Immature natural killer cell (primary cell): ENCODE results near the gene SALL3. TPM values are rescaled to one million over a fixed set of nuclear protein-coding genes. Genes with fewer than 3 reads are reported as not detected.

Experiments
- DNase-seq, 3 donors: peaks; one replicate each; pipeline ENCODE4 v3.0.0; 2022; ENCODE audit warnings: mixed read lengths in 1 of 3
- H3K27ac Mint-ChIP-seq, 6 donors: one replicate each; pipeline ENCODE4 v1.8.0; 2020; ENCODE audit warnings: mixed read lengths in 6 of 6, mild to moderate bottlenecking in 5 of 6, inconsistent platforms in 4 of 6, moderate library complexity in 3 of 6
- H3K27me3 Mint-ChIP-seq, 3 donors: one replicate each; pipeline ENCODE4 v1.8.0; 2020 to 2021; ENCODE audit warnings: low read depth in 3 of 3, mild to moderate bottlenecking in 3 of 3, mixed read lengths in 3 of 3, moderate library complexity in 3 of 3, inconsistent platforms in 1 of 3
- H3K36me3 Mint-ChIP-seq, 3 donors: one replicate each; pipeline ENCODE4 v1.8.0; 2020; ENCODE audit warnings: mixed read lengths in 3 of 3, inconsistent platforms in 2 of 3, mild to moderate bottlenecking in 2 of 3
- H3K4me1 Mint-ChIP-seq, 2 donors: one replicate each; pipeline ENCODE4 v1.8.0; 2020; ENCODE audit warnings: inconsistent platforms in 2 of 2, mild to moderate bottlenecking in 2 of 2, mixed read lengths in 2 of 2, moderate library complexity in 1 of 2
- H3K4me3 Mint-ChIP-seq, 5 donors: one replicate each; pipeline ENCODE4 v1.8.0; 2020; ENCODE audit warnings: mild to moderate bottlenecking in 5 of 5, mixed read lengths in 5 of 5, inconsistent platforms in 3 of 5, moderate library complexity in 3 of 5
- H3K9me3 Mint-ChIP-seq, 6 donors: one replicate each; pipeline ENCODE4 v1.8.0; 2020; ENCODE audit warnings: mild to moderate bottlenecking in 6 of 6, mixed read lengths in 6 of 6, inconsistent platforms in 4 of 6, moderate library complexity in 3 of 6
- polyA plus RNA-seq, 3 donors: library from polyadenylated mRNA; unstranded; fragments of 300-500 nt; fragmentation: Illumina TruSeq; gene quantifications; one replicate each; pipeline ENCODE4 v1.2.3, GENCODE V29; 2021

The SALL3 gene
- polyA plus RNA-seq, 3 donors from 2014 or later = not detected

DNA sequence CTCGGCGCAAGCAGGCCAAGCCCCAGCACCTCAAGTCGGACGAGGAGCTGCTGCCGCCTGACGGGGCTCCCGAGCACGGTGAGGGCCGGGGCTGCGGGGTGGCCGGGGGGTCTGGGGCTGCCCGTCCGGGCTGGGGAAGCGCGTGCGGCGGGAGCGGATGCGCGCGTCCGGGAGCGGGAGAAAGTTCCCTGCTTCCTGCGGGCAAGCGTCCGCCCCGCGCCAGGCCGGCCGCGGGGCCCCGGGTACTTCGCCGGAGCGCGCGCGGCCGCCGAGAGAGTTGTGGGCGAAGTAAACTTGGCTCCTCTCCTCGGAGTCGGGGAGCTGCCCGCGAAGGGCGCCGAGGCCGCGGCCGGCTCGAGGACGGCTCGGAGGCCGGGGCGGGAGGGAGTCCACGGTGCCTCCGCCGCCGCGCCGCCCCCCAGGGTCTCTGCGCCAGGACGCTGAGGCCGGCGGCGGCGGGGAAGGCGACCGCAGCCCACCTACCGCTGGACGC, 707 bp downstream of the SALL3 start:
- peaks cover 21 to 58% (median 36%) of the 10 kb centered on the region in 3 donors for H3K27me3 Mint-ChIP-seq
- no peak overlapping the region for H3K27ac Mint-ChIP-seq
- peaks cover 0 to 3% (median 0%) of the 10 kb centered on the region in 6 donors for H3K9me3 Mint-ChIP-seq
- H3K4me3 Mint-ChIP-seq = no peak overlapping the region
- DNase-seq = no peak
- no peaks in the 10 kb centered on the region for H3K36me3 Mint-ChIP-seq
- peaks cover 7% of the 10 kb centered on the region in 2 donors for H3K4me1 Mint-ChIP-seq

DNA sequence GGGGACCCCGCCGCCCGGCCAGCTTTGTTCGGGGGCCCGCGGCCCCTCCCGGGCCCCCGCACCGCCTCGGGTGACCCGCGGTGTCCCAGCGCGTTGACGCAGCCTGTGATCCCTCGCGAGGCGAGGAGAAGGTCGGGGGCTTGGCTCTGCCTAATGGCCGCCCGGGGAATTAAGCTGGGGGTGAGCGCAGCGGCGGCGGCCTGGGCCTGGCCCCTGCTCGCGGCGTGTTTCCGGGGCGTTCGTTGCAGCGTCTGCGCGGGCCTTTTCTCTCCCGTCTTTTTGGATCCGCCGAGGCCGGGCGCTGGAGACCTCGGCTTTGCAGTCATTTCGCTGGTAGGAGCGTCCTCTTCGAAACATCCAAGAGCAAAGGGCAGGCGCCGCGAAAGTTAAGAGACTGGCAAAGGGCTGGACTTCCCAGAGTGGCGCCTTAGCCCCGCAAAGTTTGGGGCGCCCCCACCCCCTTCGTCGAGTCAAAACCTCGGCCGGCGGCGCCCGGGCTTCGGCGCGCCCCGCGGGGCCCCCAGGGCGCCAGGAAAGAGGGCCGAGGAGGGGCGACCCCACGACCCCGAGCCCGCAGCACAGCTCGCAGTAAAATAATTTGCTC, 1.3 kb downstream of the SALL3 start:
- peaks cover 7% of the 10 kb centered on the region in 2 donors for H3K4me1 Mint-ChIP-seq
- no peak overlapping the region for H3K27ac Mint-ChIP-seq
- no peaks in the 10 kb centered on the region for H3K36me3 Mint-ChIP-seq
- H3K27me3 Mint-ChIP-seq = peaks cover 21 to 56% (median 41%) of the 10 kb centered on the region in 3 donors
- peaks cover 0 to 3% (median 0%) of the 10 kb centered on the region in 6 donors for H3K9me3 Mint-ChIP-seq
- H3K4me3 Mint-ChIP-seq = peak overlapping the region in 2 of 5 donors; percentile 11 to 49
- no peak for DNase-seq

DNA sequence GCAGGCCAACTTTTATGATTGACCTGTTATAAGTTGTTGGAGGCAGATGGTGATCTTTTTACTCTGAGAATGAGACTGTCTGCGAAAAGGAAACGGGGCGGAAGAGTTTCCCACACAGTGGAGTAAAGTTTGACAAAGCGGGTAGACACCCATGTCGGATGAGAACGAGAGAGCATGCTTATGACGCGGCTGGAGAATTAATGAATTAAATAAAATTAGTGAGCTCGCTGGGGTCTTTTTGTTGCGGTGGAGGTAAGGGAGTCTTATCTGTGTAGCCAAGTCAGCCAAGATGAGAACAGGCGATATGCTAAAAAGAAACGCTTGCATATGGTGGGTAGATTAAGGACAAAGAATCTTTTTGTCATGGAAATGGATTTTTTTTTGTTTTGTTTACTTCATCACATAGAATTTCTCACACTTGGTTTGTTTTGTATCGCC, 1.8 kb downstream of the SALL3 start:
- no peaks in the 10 kb centered on the region for H3K36me3 Mint-ChIP-seq
- peaks cover 7% of the 10 kb centered on the region in 2 donors for H3K4me1 Mint-ChIP-seq
- no peak overlapping the region for H3K27ac Mint-ChIP-seq
- peaks cover 24 to 51% (median 40%) of the 10 kb centered on the region in 3 donors for H3K27me3 Mint-ChIP-seq
- DNase-seq = no peak
- H3K9me3 Mint-ChIP-seq = peaks cover 0 to 3% (median 0%) of the 10 kb centered on the region in 6 donors
- H3K4me3 Mint-ChIP-seq = peak overlapping the region in 4 of 5 donors; percentile 3 to 49 (median 21)

DNA sequence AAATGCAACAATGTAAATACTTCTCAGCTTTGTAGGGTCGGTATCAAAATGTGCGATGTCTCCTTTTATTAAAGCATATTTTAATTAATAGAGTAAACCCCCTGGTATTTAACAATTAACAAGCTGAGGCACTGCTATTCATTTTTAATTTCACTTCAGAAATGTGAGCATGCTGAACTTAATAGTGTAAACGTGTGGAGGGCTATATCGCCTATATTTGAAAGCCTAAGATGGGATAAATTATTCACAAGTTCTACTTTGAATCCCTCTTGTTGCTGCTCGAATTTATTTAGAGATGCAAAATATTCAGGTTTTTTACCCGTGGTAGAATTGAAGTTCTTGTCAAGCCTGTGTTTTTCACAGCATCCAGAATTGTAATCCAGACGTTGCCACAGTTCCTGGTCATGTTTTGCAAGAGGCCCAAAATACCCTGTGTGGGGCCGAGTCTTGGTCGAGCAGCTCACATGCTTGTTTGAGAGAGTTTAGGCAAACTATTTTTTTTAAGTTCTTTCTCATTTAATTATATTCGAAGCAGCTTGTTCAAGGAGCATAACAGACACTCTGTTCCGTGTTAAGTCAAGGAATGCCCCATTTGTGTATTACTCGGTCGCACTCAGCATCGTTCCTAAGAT, 2.5 kb downstream of the SALL3 start:
- Mint-ChIP-seq H3K4me3 (peak overlapping the region in 2 of 5 donors; percentile 11 to 31), H3K4me1 (peaks cover 7% of the 10 kb centered on the region in 2 donors), H3K36me3 (no peaks in the 10 kb centered on the region), H3K27me3 (peaks cover 24 to 47% (median 36%) of the 10 kb centered on the region in 3 donors), H3K9me3 (peaks cover 0 to 3% (median 0%) of the 10 kb centered on the region in 6 donors), H3K27ac (no peak overlapping the region)
- DNase-seq = no peak

GRCh38 chr18:78983512-78983911, 3.9 kb downstream of the SALL3 start:
- no peak for DNase-seq
- Mint-ChIP-seq H3K4me1 (peaks cover 5 to 7% of the 10 kb centered on the region in 2 donors), H3K4me3 (no peak overlapping the region), H3K27ac (no peak overlapping the region), H3K27me3 (peaks cover 19 to 41% (median 29%) of the 10 kb centered on the region in 3 donors), H3K36me3 (no peaks in the 10 kb centered on the region), H3K9me3 (peaks cover 0 to 3% (median 0%) of the 10 kb centered on the region in 6 donors)

DNA sequence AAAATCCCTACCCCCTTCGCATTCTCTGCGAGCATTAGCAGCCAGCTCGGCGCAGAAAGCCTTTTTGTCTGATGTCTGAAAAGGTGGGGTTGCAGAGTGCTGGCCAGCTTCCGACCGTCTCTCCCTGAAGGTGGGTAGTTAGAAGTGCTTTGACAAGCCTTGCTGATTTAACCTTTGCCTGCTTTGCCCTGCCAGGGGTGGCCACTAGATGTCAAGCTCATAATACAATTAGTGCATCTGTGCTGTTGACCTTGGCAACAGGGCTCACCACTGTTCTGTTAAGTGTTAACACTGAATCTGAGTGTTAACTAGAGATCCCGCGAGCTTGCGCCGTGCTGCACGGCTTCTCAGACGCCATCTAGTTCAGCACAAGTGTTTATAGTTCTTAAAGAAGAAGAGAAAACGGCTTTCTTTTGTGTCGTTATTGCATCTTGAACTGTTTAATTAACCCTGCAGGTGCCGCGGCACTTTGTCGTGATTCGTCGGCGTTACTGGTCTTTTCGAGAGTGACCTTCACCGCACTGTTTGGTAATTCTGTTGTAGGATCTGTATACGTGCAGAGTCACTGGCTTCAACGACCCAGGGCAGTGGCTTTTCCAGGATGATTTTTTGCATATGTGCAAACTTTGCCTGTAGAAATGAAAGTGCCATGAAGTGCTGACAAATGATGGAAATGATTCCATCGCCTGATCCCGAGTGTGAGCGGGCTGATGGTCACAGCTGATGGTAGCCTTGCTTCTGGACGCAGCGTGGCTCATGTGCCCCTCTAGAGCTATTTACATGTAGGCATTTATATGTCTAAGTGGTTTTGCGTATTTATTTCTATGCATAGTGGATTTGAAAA, 5.5 kb downstream of the SALL3 start:
- H3K36me3 Mint-ChIP-seq = no peaks in the 10 kb centered on the region
- H3K27ac Mint-ChIP-seq = no peak overlapping the region
- peaks cover 5 to 7% of the 10 kb centered on the region in 2 donors for H3K4me1 Mint-ChIP-seq
- H3K9me3 Mint-ChIP-seq = peaks cover 0 to 3% (median 0%) of the 10 kb centered on the region in 6 donors
- H3K27me3 Mint-ChIP-seq = peaks cover 19 to 40% (median 29%) of the 10 kb centered on the region in 3 donors
- no peak overlapping the region for H3K4me3 Mint-ChIP-seq
- peak in 2 of 3 donors; percentile 2 to 17 for DNase-seq

- Mint-ChIP-seq H3K27ac (no peak overlapping the region), H3K36me3 (no peaks in the 10 kb centered on the region), H3K9me3 (peaks cover 0 to 3% (median 0%) of the 10 kb centered on the region in 6 donors), H3K4me1 (peaks cover 5 to 7% of the 10 kb centered on the region in 2 donors), H3K27me3 (peaks cover 19 to 38% (median 29%) of the 10 kb centered on the region in 3 donors), H3K4me3 (no peak overlapping the region)
- DNase-seq = no peak
Measured at GRCh38 chr18:78986018-78986481, 6.4 kb downstream of the SALL3 start.

DNA sequence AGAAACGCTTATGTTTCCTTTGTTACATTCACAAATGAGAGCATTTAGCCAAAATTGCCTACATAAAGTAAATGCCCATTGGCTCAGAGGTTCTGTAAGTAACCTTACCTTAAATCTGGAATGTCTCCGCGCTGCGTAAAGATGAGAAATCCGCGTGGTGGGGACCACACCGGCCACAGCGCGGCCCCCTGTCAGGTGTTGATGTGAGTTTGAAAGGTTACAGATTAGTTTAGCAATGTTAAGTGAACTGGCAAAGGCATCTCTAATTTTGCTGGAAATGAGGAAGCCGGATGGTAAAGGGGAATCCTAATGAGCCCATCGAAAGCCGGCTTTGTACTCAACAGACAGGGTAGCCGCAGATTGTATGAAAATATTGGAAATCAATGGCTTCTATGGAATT, 11.8 kb downstream of the SALL3 start:
- peaks cover 2 to 6% (median 3%) of the 10 kb centered on the region in 3 donors for H3K27me3 Mint-ChIP-seq
- H3K36me3 Mint-ChIP-seq = no peaks in the 10 kb centered on the region
- no peak overlapping the region for H3K4me3 Mint-ChIP-seq
- no peaks in the 10 kb centered on the region for H3K4me1 Mint-ChIP-seq
- no peak overlapping the region for H3K27ac Mint-ChIP-seq
- no peaks in the 10 kb centered on the region for H3K9me3 Mint-ChIP-seq
- DNase-seq = no peak

DNA sequence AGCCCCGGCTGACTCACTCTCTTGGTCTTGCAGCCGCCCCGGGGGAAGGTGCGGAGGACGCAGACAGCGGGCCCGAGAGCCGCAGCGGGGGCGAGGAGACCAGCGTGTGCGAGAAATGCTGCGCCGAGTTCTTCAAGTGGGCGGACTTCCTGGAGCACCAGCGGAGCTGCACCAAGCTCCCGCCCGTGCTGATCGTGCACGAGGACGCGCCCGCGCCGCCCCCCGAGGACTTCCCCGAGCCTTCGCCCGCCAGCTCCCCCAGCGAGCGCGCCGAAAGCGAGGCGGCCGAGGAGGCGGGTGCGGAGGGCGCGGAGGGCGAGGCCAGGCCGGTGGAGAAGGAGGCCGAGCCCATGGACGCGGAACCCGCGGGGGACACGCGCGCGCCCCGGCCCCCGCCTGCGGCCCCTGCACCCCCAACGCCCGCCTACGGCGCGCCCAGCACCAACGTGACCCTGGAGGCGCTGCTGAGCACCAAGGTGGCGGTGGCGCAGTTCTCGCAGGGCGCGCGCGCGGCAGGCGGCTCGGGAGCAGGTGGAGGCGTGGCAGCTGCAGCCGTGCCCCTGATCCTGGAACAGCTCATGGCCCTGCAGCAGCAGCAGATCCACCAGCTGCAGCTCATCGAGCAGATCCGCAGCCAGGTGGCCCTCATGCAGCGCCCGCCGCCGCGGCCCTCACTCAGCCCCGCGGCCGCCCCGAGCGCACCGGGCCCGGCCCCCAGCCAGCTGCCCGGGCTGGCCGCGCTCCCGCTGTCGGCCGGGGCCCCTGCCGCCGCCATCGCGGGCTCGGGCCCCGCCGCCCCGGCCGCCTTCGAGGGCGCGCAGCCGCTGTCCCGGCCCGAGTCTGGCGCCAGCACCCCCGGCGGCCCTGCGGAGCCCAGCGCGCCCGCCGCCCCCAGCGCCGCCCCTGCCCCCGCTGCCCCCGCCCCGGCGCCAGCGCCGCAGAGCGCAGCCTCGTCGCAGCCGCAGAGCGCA, 12.7 kb downstream of the SALL3 start:
- Mint-ChIP-seq H3K4me1 (no peaks in the 10 kb centered on the region), H3K9me3 (no peaks in the 10 kb centered on the region), H3K36me3 (no peaks in the 10 kb centered on the region), H3K27me3 (peaks cover 0 to 6% (median 2%) of the 10 kb centered on the region in 3 donors), H3K27ac (no peak overlapping the region), H3K4me3 (no peak overlapping the region)
- no peak for DNase-seq

GRCh38 chr18:78993014-78993926, 13.7 kb downstream of the SALL3 start:
- Mint-ChIP-seq H3K4me1 (no peaks in the 10 kb centered on the region), H3K27ac (no peak overlapping the region), H3K9me3 (no peaks in the 10 kb centered on the region), H3K4me3 (no peak overlapping the region), H3K36me3 (no peaks in the 10 kb centered on the region), H3K27me3 (peaks cover 2% of the 10 kb centered on the region in 3 donors)
- DNase-seq = no peak

DNA sequence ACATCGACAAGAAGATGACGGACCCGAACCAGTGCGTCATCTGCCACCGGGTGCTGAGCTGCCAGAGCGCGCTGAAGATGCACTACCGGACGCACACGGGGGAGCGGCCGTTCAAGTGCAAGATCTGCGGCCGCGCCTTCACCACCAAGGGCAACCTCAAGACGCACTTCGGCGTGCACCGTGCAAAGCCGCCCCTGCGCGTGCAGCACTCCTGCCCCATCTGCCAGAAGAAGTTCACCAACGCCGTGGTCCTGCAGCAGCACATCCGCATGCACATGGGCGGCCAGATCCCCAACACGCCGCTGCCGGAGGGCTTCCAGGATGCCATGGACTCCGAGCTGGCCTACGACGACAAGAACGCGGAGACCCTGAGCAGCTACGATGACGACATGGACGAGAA, 14.4 kb downstream of the SALL3 start:
- H3K27ac Mint-ChIP-seq = no peak overlapping the region
- H3K27me3 Mint-ChIP-seq = peaks cover 0 to 2% (median 2%) of the 10 kb centered on the region in 3 donors

DNA sequence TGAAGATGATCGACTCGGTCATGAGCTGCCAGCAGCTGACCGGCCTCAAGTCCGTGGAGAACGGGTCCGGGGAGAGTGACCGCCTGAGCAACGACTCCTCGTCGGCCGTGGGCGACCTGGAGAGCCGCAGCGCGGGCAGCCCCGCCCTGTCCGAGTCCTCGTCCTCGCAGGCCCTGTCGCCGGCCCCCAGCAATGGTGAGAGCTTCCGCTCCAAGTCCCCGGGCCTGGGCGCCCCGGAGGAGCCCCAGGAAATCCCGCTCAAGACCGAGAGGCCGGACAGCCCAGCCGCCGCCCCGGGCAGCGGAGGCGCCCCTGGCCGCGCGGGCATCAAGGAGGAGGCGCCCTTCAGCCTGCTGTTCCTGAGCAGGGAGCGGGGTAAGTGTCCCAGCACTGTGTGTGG, 14.9 kb downstream of the SALL3 start:
- H3K4me1 Mint-ChIP-seq = no peaks in the 10 kb centered on the region
- H3K4me3 Mint-ChIP-seq = no peak overlapping the region
- no peaks in the 10 kb centered on the region for H3K9me3 Mint-ChIP-seq
- no peak overlapping the region for H3K27ac Mint-ChIP-seq
- no peak for DNase-seq
- no peaks in the 10 kb centered on the region for H3K36me3 Mint-ChIP-seq
- peaks cover 0 to 2% (median 2%) of the 10 kb centered on the region in 3 donors for H3K27me3 Mint-ChIP-seq

More for the DNA sequence above, 14.4 kb downstream of the SALL3 start:
- Mint-ChIP-seq H3K36me3 (no peaks in the 10 kb centered on the region), H3K9me3 (no peaks in the 10 kb centered on the region), H3K4me3 (no peak overlapping the region), H3K4me1 (no peaks in the 10 kb centered on the region)
- no peak for DNase-seq
